Heart left ventricle (tissue), 16 donors: Measurements from ENCODE around the gene DOCK4. TPM values are rescaled to one million over a fixed set of nuclear protein-coding genes. Genes with fewer than 3 reads are reported as not detected.

Source experiments
- ATAC-seq, 4 donors: fragments of 200-7000 bp; cut with Tn5 transposase; one replicate each; pipeline ENCODE4 v1.9.1; 2020 to 2022; ENCODE audit warnings: moderate library complexity in 4 of 4, mild to moderate bottlenecking in 3 of 4, moderate number of reproducible peaks in 1 of 4
- DNase-seq, 5 donors: peaks; one replicate each; pipeline ENCODE4 v3.0.0-alpha.2; 2020
- H3K27ac ChIP-seq, 12 donors: fragments of 200-600 bp; sonication (generic) in 4 of 12; one replicate each; pipeline versions ENCODE4 v1.5.0 to v1.8.0; 2016 to 2022; ENCODE audit warnings: mild to moderate bottlenecking in 2 of 12
- H3K27me3 ChIP-seq, 9 donors: fragments of 200-600 bp; sonication (generic) in 2 of 9; one replicate each; pipeline versions ENCODE4 v1.5.1 to v1.8.0; 2016 to 2022; ENCODE audit warnings: mild to moderate bottlenecking in 3 of 9
- H3K36me3 ChIP-seq, 9 donors: fragments of 200-600 bp; sonication (generic) in 2 of 9; one replicate each; pipeline versions ENCODE4 v1.5.0 to v1.8.0; 2018 to 2022; ENCODE audit warnings: mild to moderate bottlenecking in 2 of 9
- H3K4me1 ChIP-seq, 12 donors: fragments of 200-600 bp; sonication (generic) in 4 of 12; one replicate each; pipeline versions ENCODE4 v1.5.0 to v1.8.0; 2016 to 2022; ENCODE audit warnings: mild to moderate bottlenecking in 3 of 12
- H3K4me3 ChIP-seq, 12 donors: fragments of 200-600 bp; sonication (generic) in 4 of 12; one replicate each; pipeline versions ENCODE4 v1.5.0 to v1.8.0; 2017 to 2022; ENCODE audit warnings: mild to moderate bottlenecking in 9 of 12, moderate library complexity in 4 of 12
- H3K9me3 ChIP-seq, 12 donors: fragments of 200-600 bp; sonication (generic) in 4 of 12; one replicate each; pipeline versions ENCODE4 v1.5.0 to v1.8.0; 2016 to 2022; ENCODE audit warnings: mild to moderate bottlenecking in 1 of 12
- POLR2A ChIP-seq, 2 donors: fragments of 450-650 bp; IDR thresholded peaks; one replicate each; pipeline ENCODE4 v1.6.1; 2017; ENCODE audit warnings: antibody characterized with exemption in 2 of 2, mild to moderate bottlenecking in 2 of 2, moderate library complexity in 2 of 2
- WGBS, 4 donors: extraction: QIAGEN DNeasy Blood & Tissue Kit in 2 of 4; methylation state at CpG; one replicate each; pipeline versions ENCODE4 v1.1.5 to v1.1.7; 2013 to 2018; 5-methylcytosine and 5-hydroxymethylcytosine counted together
- intact Hi-C, 10 donors: fragments of 100-400 bp; cut with DNase I; formaldehyde crosslinking; loops; one replicate each; pipeline versions ENCODE4 v1.11.1 to v1.14.2; 2022
- polyA plus RNA-seq, 2 donors: library from polyadenylated mRNA; stranded (reverse); fragments of 200-250 nt; gene quantifications; one replicate each; pipeline ENCODE4 v1.2.3, GENCODE V29; 2013
- total RNA-seq, 9 donors: library from RNA; depleted of rRNA in 2 of 9; stranded (reverse); fragments of >200 nt in 2 of 9; fragmentation: NEBNext Ultra II Directional in 3 of 9; extraction: Animal tissue kit (Norgen Biotek cat#: 25700) in 3 of 9; gene quantifications; one replicate each; pipeline versions ENCODE4 v1.1.0 to v1.2.4, GENCODE V29; 2016 to 2023
- TF ChIP-seq, protein P1 (sequence below), 12 donors: fragments of 200-600 bp; sonication (generic) in 4 of 12; IDR thresholded peaks; one replicate each; pipeline versions ENCODE4 v1.5.0 to v1.8.0; 2018 to 2022; ENCODE audit warnings: antibody characterized with exemption in 12 of 12, mild to moderate bottlenecking in 5 of 12
- donor health status: ischemic (EF 13 %, LVEDD 7.1; RV severe dilation, severe dysfunction).
- donor health status: healthy with polysubstance abuse.
- donor health status: DM: no; HTN: yes; CAD: no.
- donor health status: DM: no; HTN: no; CAD: no.
- donor health status: ischemic (EF 25% LVEDD 6.9; RV normal size, moderate dysfunction).
- donor health status: ischemic (EF 25% LVEDD 5.7; RV mildly dilated, moderate dysfunction).
- donor health status: healthy.
- donor health status: DM: yes; HTN: yes; CAD: no.
- donor health status: ischemic (EF 35%, LVEDD 5.7; RV mildly dilated, moderate dysfunction).
- donor health status: nonischemic (EF 11% LVEDD 7.7; RV severe dilation, severe dysfunction).
- donor health status: DM: yes; HTN: yes; CAD: no.
- donor health status: PGD.
- donor health status: ischemic (EF 29% LVEDD 5.4; RV normal size, mild dysfunction).
- donor health status: nonischemic (EF 23%, LVEDD 6.1; RV moderate dilation, normal function).

Gene DOCK4
- total and polyA plus RNA-seq, 11 donors, result 5.1 to 40.8 (median 13.1) TPM

DNA sequence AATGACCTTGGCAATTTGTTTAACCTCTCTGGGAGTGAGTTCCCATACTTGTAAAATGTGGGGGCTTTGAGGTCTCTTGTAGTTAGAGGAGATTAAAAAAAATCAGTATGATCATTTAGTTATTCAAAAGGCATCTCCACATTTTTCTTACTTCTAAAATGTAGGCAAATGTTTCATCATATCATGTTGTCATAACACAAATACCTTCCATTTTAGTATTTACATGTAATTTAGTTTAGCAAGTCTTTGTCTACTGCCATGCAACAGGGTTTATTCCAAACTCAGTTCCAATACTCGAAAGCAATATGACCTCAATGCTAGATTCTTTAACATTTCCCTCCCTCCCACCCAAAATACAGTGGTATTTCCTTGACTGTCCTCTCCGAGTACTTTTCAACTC lies 381.2 kb downstream of the DOCK4 start:
- TF ChIP-seq POLR2A (IDR thresholded peaks at IDR 0.05), result no peak
- TF ChIP-seq, protein P1, sequence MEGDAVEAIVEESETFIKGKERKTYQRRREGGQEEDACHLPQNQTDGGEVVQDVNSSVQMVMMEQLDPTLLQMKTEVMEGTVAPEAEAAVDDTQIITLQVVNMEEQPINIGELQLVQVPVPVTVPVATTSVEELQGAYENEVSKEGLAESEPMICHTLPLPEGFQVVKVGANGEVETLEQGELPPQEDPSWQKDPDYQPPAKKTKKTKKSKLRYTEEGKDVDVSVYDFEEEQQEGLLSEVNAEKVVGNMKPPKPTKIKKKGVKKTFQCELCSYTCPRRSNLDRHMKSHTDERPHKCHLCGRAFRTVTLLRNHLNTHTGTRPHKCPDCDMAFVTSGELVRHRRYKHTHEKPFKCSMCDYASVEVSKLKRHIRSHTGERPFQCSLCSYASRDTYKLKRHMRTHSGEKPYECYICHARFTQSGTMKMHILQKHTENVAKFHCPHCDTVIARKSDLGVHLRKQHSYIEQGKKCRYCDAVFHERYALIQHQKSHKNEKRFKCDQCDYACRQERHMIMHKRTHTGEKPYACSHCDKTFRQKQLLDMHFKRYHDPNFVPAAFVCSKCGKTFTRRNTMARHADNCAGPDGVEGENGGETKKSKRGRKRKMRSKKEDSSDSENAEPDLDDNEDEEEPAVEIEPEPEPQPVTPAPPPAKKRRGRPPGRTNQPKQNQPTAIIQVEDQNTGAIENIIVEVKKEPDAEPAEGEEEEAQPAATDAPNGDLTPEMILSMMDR (IDR thresholded peaks at IDR 0.05), result no peak
- 94 to 100% (median 98%) methylated on average over 2 of the region's 2 CpGs for WGBS, 4 donors
- H3K36me3 ChIP-seq, result peaks cover 0 to 56% (median 14%) of the 10 kb centered on the region in 9 donors
- H3K9me3 ChIP-seq, result no peaks in the 10 kb centered on the region
- H3K4me3 ChIP-seq, result no peak overlapping the region
- no peaks in the 10 kb centered on the region for H3K4me1 ChIP-seq
- DNase-seq, result no peak
- no peak for ATAC-seq
- no peak overlapping the region for H3K27ac ChIP-seq
- intact Hi-C loops, result no loop called here
- no peaks in the 10 kb centered on the region for H3K27me3 ChIP-seq

DNA sequence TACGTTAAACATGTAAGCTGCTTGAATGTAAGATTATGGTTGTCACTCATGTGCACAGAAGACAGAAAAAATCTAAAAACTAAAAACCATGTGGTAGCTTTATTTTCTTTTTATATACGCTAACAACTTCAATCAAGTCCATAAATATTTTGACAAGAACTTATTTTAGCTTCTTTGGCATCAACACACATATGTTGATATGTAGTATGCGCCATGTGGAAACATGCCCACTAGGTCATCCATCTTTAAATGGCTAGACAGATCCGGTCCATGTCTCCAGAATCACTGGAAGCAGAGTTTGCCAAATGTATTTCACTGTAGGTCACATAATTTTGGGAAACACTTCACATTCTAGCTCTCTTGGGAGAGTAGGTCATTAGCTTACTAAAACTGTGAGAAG lies 382.4 kb downstream of the DOCK4 start:
- ATAC-seq, result no peak
- no peak overlapping the region for H3K4me3 ChIP-seq
- intact Hi-C loops, result no loop called here
- no peaks in the 10 kb centered on the region for H3K4me1 ChIP-seq
- H3K36me3 ChIP-seq, result peaks cover 0 to 60% (median 21%) of the 10 kb centered on the region in 9 donors
- TF ChIP-seq, protein P1 (IDR thresholded peaks at IDR 0.05), result no peak
- no peak for TF ChIP-seq POLR2A (IDR thresholded peaks at IDR 0.05)
- H3K27me3 ChIP-seq, result no peaks in the 10 kb centered on the region
- no peak for DNase-seq
- no peak overlapping the region for H3K27ac ChIP-seq
- 74 to 82% (median 80%) methylated on average over 4 of the region's 4 CpGs for WGBS, 4 donors
- H3K9me3 ChIP-seq, result no peaks in the 10 kb centered on the region

DNA sequence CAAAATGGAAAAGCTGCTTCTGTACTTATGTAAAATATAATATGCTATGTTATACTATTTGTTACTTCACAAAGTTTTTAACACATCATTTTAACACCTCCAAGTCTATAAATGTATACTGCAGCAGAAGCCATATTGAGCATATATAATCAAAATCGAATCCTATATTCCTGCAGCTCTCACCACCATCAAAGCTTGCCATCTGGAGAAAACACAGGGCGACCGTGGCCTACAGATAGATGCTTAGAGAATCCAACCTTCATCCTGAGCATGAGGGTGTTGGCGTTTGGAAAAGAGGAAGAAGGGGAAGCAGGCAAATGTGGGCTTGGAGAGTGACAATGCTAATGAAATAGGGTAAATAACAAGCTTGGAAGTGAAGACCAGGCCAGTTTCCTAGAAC lies 385.2 kb downstream of the DOCK4 start:
- Histone ChIP-seq H3K4me1 (no peaks in the 10 kb centered on the region), H3K27me3 (no peaks in the 10 kb centered on the region), H3K4me3 (no peak overlapping the region), H3K36me3 (peaks cover 0 to 47% (median 21%) of the 10 kb centered on the region in 9 donors), H3K9me3 (no peaks in the 10 kb centered on the region), H3K27ac (no peak overlapping the region)
- ATAC-seq (no peak), DNase-seq (no peak)
- 92 to 95% (median 93%) methylated on average over 4 of the region's 4 CpGs for WGBS, 4 donors
- intact Hi-C loops, result no loop called here
- no peak for TF ChIP-seq POLR2A (IDR thresholded peaks at IDR 0.05)
- TF ChIP-seq, protein P1 (IDR thresholded peaks at IDR 0.05), result no peak

DNA sequence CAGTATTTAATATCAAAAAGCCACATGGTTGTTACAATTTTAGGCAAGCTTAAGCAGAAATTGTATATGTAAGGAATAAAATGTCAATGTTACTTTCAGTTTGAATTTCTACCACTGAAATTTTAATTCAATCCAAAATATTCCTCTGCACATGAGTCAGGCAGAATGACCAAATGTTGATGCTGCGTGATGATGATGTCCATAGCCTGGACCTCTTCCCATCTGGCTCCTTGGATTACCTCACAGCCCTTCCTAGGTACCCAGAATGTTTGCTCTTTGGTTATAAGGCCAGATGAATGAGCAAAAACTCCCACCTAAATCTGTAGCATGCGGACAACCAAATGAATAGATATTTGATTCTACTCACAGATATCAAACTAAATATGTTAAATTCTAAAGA lies 385.6 kb downstream of the DOCK4 start:
- ATAC-seq (no peak), DNase-seq (no peak)
- Histone ChIP-seq H3K36me3 (peaks cover 0 to 47% (median 21%) of the 10 kb centered on the region in 9 donors), H3K4me3 (no peak overlapping the region), H3K4me1 (no peaks in the 10 kb centered on the region), H3K27me3 (no peaks in the 10 kb centered on the region), H3K27ac (no peak overlapping the region), H3K9me3 (no peaks in the 10 kb centered on the region)
- intact Hi-C loops, result no loop called here
- WGBS, 4 donors, result 92 to 99% (median 98%) methylated on average over 2 of the region's 2 CpGs
- TF ChIP-seq POLR2A (IDR thresholded peaks at IDR 0.05), result no peak
- TF ChIP-seq, protein P1 (IDR thresholded peaks at IDR 0.05), result no peak
